ENCODE measurements around the gene METTL21A. TPM values are rescaled to one million over a fixed set of nuclear protein-coding genes. Genes with fewer than 3 reads are reported as not detected.

Gene METTL21A
- total RNA-seq, result 4.7 TPM

DNA sequence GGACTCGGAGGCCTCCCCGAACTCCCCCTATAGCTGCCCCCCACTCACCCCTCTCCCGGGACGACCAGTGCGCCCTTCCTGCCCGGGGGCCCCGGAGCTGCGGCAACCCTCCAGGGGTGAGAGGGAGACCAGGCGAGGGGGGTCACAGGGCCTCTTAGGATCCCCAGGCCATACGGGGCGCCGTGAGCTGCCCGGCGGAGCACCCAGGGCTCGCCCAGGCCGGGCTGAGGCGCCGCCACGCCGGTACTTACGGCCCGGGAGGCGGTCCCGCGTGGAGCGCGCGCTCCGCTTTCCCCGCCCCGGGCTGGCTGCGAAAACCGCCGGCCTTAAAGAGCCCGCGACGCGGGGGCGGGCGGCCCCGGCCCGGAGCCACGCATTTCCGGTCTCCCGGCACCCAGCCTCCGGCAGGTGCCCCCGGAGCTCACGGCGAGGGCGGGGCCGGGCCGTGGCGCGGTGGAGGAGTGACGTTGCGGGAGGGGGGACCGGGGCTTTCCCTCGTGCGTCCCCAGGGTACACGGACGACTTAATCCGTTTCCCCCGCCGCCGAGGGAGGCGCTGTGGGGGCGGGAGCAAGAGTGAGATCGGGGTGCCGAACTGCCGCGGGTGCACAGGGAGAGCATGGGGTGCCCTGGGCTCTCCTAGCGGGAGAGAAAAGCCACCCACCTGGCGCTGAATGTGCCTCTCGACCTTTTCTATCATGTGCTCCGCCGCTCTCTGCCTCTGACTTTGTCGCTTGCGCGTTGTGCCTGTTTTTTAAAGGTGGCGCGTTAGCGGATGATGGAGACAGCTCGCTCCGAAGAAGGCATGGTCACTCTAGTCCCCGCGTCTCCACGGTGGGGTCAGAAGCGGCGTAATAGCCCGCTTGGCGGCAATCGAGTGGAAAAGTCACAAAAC, at the start of gene METTL21A:
Gene METTL21A (minus strand): TSS at position 381 of the 894 bp plus-strand sequence. CDS start 1,019 bp downstream, outside the sequence.
- Histone ChIP-seq H3K9ac (ENCODE audit: low read depth in 1 of 3, low read length in 3 of 3) (peak within 1 kb of the TSS; percentile 80 to 87 (median 82)), H3K4me1 (ENCODE audit: control insufficient read depth in 3 of 3, insufficient read depth in 3 of 3, low read length in 3 of 3) (peaks cover 9 to 17% (median 11%) of the 10 kb centered on the region in 3 donors), H3K36me3 (ENCODE audit: control insufficient read depth in 3 of 3, insufficient read depth in 3 of 3, low read length in 3 of 3) (peaks cover 8 to 10% (median 9%) of the 10 kb centered on the region in 3 donors), H3K27ac (ENCODE audit: low read depth, low read length) (peak within 1 kb of the TSS; percentile 86), H3K9me3 (ENCODE audit: control insufficient read depth in 3 of 3, low read length in 3 of 3) (no peaks in the 10 kb centered on the region), H3K27me3 (ENCODE audit: control insufficient read depth in 3 of 3, insufficient read depth in 3 of 3, low read length in 3 of 3) (no peaks in the 10 kb centered on the region), H3K4me3 (ENCODE audit: low read length in 3 of 3) (peak within 1 kb of the TSS; percentile 90 to 96 (median 93))

- H3K9ac ChIP-seq (ENCODE audit: low read depth in 1 of 3, low read length in 3 of 3), result no peak overlapping the region
- H3K27me3 ChIP-seq (ENCODE audit: control insufficient read depth in 3 of 3, insufficient read depth in 3 of 3, low read length in 3 of 3), result no peaks in the 10 kb centered on the region
- H3K27ac ChIP-seq (ENCODE audit: low read depth, low read length), result no peak overlapping the region
- H3K4me3 ChIP-seq (ENCODE audit: low read length in 3 of 3), result no peak overlapping the region
- no peaks in the 10 kb centered on the region for H3K36me3 ChIP-seq (ENCODE audit: control insufficient read depth in 3 of 3, insufficient read depth in 3 of 3, low read length in 3 of 3)
- H3K9me3 ChIP-seq (ENCODE audit: control insufficient read depth in 3 of 3, low read length in 3 of 3), result no peaks in the 10 kb centered on the region
- H3K4me1 ChIP-seq (ENCODE audit: control insufficient read depth in 3 of 3, insufficient read depth in 3 of 3, low read length in 3 of 3), result no peaks in the 10 kb centered on the region
Observed at GRCh38 chr2:207674826-207675225, 49.6 kb upstream of the METTL21A start.

- Histone ChIP-seq H3K9me3 (ENCODE audit: control insufficient read depth in 3 of 3, low read length in 3 of 3) (no peaks in the 10 kb centered on the region), H3K27me3 (ENCODE audit: control insufficient read depth in 3 of 3, insufficient read depth in 3 of 3, low read length in 3 of 3) (no peaks in the 10 kb centered on the region), H3K9ac (ENCODE audit: low read depth in 1 of 3, low read length in 3 of 3) (no peak overlapping the region), H3K4me3 (ENCODE audit: low read length in 3 of 3) (no peak overlapping the region), H3K27ac (ENCODE audit: low read depth, low read length) (no peak overlapping the region), H3K36me3 (ENCODE audit: control insufficient read depth in 3 of 3, insufficient read depth in 3 of 3, low read length in 3 of 3) (no peaks in the 10 kb centered on the region), H3K4me1 (ENCODE audit: control insufficient read depth in 3 of 3, insufficient read depth in 3 of 3, low read length in 3 of 3) (no peaks in the 10 kb centered on the region)
Observed at GRCh38 chr2:207674266-207674774, 49.1 kb upstream of the METTL21A start.

DNA sequence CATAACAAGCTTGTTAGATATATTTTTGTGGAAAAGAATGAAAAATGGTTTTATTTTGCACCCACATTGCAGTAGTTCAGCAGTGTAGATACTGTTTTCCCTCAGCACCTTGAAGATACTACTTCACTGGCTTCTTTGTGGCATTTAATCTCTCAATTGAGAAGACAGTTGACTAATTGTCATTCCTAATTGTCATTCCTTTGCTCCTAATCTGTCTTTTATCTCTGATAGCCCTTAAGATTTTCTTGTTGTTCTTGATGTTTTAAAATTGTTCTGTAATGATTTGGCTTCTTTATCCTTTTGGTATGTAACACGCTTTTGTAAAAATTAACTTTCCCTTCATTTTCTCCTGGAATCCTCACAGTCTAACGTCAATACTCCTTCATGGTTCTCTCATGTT, 48.2 kb upstream of the METTL21A start:
- Histone ChIP-seq H3K9ac (ENCODE audit: low read depth in 1 of 3, low read length in 3 of 3) (no peak overlapping the region), H3K4me3 (ENCODE audit: low read length in 3 of 3) (no peak overlapping the region), H3K27ac (ENCODE audit: low read depth, low read length) (no peak overlapping the region), H3K36me3 (ENCODE audit: control insufficient read depth in 3 of 3, insufficient read depth in 3 of 3, low read length in 3 of 3) (no peaks in the 10 kb centered on the region), H3K27me3 (ENCODE audit: control insufficient read depth in 3 of 3, insufficient read depth in 3 of 3, low read length in 3 of 3) (no peaks in the 10 kb centered on the region), H3K9me3 (ENCODE audit: control insufficient read depth in 3 of 3, low read length in 3 of 3) (no peaks in the 10 kb centered on the region), H3K4me1 (ENCODE audit: control insufficient read depth in 3 of 3, insufficient read depth in 3 of 3, low read length in 3 of 3) (no peaks in the 10 kb centered on the region)

DNA sequence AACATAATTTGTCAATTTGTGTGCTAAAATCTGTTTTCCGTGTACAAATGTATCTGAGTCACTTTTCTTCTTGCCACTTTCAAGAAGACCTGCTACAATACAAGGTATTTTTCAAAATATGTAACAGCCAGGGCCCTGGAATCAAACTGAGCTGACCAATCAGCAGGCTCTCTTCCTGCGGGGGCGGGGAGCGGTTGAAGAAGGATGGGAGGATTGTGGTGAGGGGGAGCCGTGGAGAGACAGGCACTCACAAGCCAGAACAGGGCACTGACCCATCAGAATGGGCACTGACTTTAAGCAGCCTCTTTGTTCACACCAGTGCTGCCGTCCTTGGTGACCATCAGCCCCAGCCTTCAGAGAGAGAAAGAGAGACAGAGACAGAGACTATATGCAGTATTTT, 45.7 kb upstream of the METTL21A start:
- no peaks in the 10 kb centered on the region for H3K9me3 ChIP-seq (ENCODE audit: control insufficient read depth in 3 of 3, low read length in 3 of 3)
- no peaks in the 10 kb centered on the region for H3K4me1 ChIP-seq (ENCODE audit: control insufficient read depth in 3 of 3, insufficient read depth in 3 of 3, low read length in 3 of 3)
- H3K27ac ChIP-seq (ENCODE audit: low read depth, low read length), result no peak overlapping the region
- H3K27me3 ChIP-seq (ENCODE audit: control insufficient read depth in 3 of 3, insufficient read depth in 3 of 3, low read length in 3 of 3), result no peaks in the 10 kb centered on the region
- H3K4me3 ChIP-seq (ENCODE audit: low read length in 3 of 3), result no peak overlapping the region
- no peak overlapping the region for H3K9ac ChIP-seq (ENCODE audit: low read depth in 1 of 3, low read length in 3 of 3)
- H3K36me3 ChIP-seq (ENCODE audit: control insufficient read depth in 3 of 3, insufficient read depth in 3 of 3, low read length in 3 of 3), result no peaks in the 10 kb centered on the region

GRCh38 chr2:207663870-207664545, 38.8 kb upstream of the METTL21A start:
- Histone ChIP-seq H3K27me3 (ENCODE audit: control insufficient read depth in 3 of 3, insufficient read depth in 3 of 3, low read length in 3 of 3) (no peaks in the 10 kb centered on the region), H3K4me1 (ENCODE audit: control insufficient read depth in 3 of 3, insufficient read depth in 3 of 3, low read length in 3 of 3) (no peaks in the 10 kb centered on the region), H3K9me3 (ENCODE audit: control insufficient read depth in 3 of 3, low read length in 3 of 3) (peaks cover 0 to 3% (median 0%) of the 10 kb centered on the region in 3 donors), H3K4me3 (ENCODE audit: low read length in 3 of 3) (no peak overlapping the region), H3K27ac (ENCODE audit: low read depth, low read length) (no peak overlapping the region), H3K9ac (ENCODE audit: low read depth in 1 of 3, low read length in 3 of 3) (no peak overlapping the region), H3K36me3 (ENCODE audit: control insufficient read depth in 3 of 3, insufficient read depth in 3 of 3, low read length in 3 of 3) (no peaks in the 10 kb centered on the region)

DNA sequence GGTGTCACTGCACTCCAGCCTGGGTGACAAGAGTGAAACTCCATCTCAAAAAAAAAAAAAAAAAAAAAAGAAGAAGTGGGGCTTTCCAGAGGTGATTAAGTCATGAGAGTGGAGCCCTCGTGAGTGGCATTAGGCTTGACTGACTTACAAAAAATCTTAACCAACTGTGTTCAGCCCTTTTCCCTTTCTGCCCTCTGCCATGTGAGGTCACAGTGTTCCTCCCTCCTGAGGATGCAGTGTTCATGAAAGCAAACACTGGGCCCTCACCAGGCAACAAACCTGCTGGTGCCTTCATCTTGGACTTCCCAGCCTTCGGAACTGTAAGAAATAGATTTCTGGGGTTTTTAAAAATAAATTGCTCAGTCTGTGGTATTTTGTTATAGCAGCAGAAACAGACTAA, 37.0 kb upstream of the METTL21A start:
- peaks cover 0 to 3% (median 0%) of the 10 kb centered on the region in 3 donors for H3K9me3 ChIP-seq (ENCODE audit: control insufficient read depth in 3 of 3, low read length in 3 of 3)
- H3K4me3 ChIP-seq (ENCODE audit: low read length in 3 of 3), result no peak overlapping the region
- no peak overlapping the region for H3K9ac ChIP-seq (ENCODE audit: low read depth in 1 of 3, low read length in 3 of 3)
- H3K4me1 ChIP-seq (ENCODE audit: control insufficient read depth in 3 of 3, insufficient read depth in 3 of 3, low read length in 3 of 3), result no peaks in the 10 kb centered on the region
- no peaks in the 10 kb centered on the region for H3K27me3 ChIP-seq (ENCODE audit: control insufficient read depth in 3 of 3, insufficient read depth in 3 of 3, low read length in 3 of 3)
- H3K36me3 ChIP-seq (ENCODE audit: control insufficient read depth in 3 of 3, insufficient read depth in 3 of 3, low read length in 3 of 3), result no peaks in the 10 kb centered on the region
- no peak overlapping the region for H3K27ac ChIP-seq (ENCODE audit: low read depth, low read length)

- no peaks in the 10 kb centered on the region for H3K36me3 ChIP-seq (ENCODE audit: control insufficient read depth in 3 of 3, insufficient read depth in 3 of 3, low read length in 3 of 3)
- H3K27me3 ChIP-seq (ENCODE audit: control insufficient read depth in 3 of 3, insufficient read depth in 3 of 3, low read length in 3 of 3), result no peaks in the 10 kb centered on the region
- no peak overlapping the region for H3K27ac ChIP-seq (ENCODE audit: low read depth, low read length)
- H3K9ac ChIP-seq (ENCODE audit: low read depth in 1 of 3, low read length in 3 of 3), result no peak overlapping the region
- no peaks in the 10 kb centered on the region for H3K4me1 ChIP-seq (ENCODE audit: control insufficient read depth in 3 of 3, insufficient read depth in 3 of 3, low read length in 3 of 3)
- peaks cover 0 to 3% (median 0%) of the 10 kb centered on the region in 3 donors for H3K9me3 ChIP-seq (ENCODE audit: control insufficient read depth in 3 of 3, low read length in 3 of 3)
- no peak overlapping the region for H3K4me3 ChIP-seq (ENCODE audit: low read length in 3 of 3)
Observed at GRCh38 chr2:207660994-207661393, 35.8 kb upstream of the METTL21A start.

- no peaks in the 10 kb centered on the region for H3K27me3 ChIP-seq (ENCODE audit: control insufficient read depth in 3 of 3, insufficient read depth in 3 of 3, low read length in 3 of 3)
- no peak overlapping the region for H3K9ac ChIP-seq (ENCODE audit: low read depth in 1 of 3, low read length in 3 of 3)
- no peaks in the 10 kb centered on the region for H3K36me3 ChIP-seq (ENCODE audit: control insufficient read depth in 3 of 3, insufficient read depth in 3 of 3, low read length in 3 of 3)
- peaks cover 0 to 3% (median 0%) of the 10 kb centered on the region in 3 donors for H3K9me3 ChIP-seq (ENCODE audit: control insufficient read depth in 3 of 3, low read length in 3 of 3)
- H3K4me1 ChIP-seq (ENCODE audit: control insufficient read depth in 3 of 3, insufficient read depth in 3 of 3, low read length in 3 of 3), result no peaks in the 10 kb centered on the region
- no peak overlapping the region for H3K27ac ChIP-seq (ENCODE audit: low read depth, low read length)
- H3K4me3 ChIP-seq (ENCODE audit: low read length in 3 of 3), result no peak overlapping the region
Observed at GRCh38 chr2:207658156-207658555, 33.0 kb upstream of the METTL21A start.

DNA sequence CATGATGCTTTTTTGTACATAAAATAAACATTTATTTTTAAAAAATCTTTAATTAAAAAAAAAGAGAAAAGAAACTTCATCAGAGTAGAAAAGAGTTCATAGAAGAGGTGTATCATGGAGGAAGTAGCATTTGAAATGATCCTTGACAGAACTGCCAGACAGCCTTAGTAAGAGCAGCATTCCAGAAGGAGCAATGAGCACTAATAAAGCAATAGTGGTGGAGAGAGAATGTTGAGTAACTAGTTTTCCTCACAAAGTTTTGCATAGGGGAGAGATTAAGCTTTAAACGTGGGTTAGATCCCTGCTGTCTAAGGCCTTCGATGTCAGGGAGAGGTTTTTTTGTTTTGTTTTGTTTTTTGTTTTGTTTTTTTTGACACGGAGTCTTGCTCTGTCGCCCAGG, 29.8 kb upstream of the METTL21A start:
- Histone ChIP-seq H3K27me3 (ENCODE audit: control insufficient read depth in 3 of 3, insufficient read depth in 3 of 3, low read length in 3 of 3) (no peaks in the 10 kb centered on the region), H3K4me1 (ENCODE audit: control insufficient read depth in 3 of 3, insufficient read depth in 3 of 3, low read length in 3 of 3) (no peaks in the 10 kb centered on the region), H3K36me3 (ENCODE audit: control insufficient read depth in 3 of 3, insufficient read depth in 3 of 3, low read length in 3 of 3) (no peaks in the 10 kb centered on the region), H3K27ac (ENCODE audit: low read depth, low read length) (no peak overlapping the region), H3K4me3 (ENCODE audit: low read length in 3 of 3) (no peak overlapping the region), H3K9ac (ENCODE audit: low read depth in 1 of 3, low read length in 3 of 3) (no peak overlapping the region), H3K9me3 (ENCODE audit: control insufficient read depth in 3 of 3, low read length in 3 of 3) (no peaks in the 10 kb centered on the region)
